GM19452 (cell line): ENCODE results near the gene RARRES1.

Source experiments
- ATAC-seq: cut with Tn5 transposase; IDR thresholded peaks from one replicate; pipeline ENCODE4 v1.9.1; 2021; ENCODE audit not compliant: unreplicated experiment

Gene RARRES1

DNA sequence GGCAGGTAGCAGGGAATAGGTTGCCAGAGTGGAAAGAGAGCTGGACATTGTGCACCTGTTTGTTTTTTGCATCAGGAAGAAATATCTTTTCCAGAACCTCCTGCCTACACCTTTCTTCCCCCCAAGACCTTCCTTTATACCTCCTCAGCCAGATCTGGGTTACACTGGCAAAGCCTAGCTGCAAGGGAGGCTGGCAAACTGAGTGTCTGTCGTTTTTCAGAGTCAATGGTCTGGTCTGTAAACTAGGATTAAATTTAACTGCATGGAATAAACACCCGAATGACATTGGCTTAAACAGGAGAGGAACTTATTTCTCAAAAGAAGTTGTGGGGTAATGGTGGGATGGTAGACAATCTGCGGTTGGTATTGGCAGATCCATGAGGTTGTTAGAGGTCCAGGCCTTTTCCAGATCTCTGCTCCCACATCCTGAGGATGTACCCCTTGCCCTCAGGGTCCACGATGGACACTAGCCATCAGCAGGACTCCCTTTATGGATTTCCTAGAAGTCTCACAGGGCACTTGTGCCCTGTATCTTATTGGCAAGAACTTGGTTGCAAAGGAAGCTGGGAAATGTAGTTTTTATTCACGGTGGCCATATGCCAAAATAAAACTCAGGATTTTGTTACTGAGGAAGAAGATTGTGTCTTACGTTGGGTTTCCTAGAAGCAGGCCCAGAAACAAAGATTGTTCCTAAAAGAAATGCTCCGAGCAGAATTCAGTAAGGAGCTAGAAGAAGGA lies 3.2 kb upstream of the RARRES1 start:
- ATAC-seq, result no peak

DNA sequence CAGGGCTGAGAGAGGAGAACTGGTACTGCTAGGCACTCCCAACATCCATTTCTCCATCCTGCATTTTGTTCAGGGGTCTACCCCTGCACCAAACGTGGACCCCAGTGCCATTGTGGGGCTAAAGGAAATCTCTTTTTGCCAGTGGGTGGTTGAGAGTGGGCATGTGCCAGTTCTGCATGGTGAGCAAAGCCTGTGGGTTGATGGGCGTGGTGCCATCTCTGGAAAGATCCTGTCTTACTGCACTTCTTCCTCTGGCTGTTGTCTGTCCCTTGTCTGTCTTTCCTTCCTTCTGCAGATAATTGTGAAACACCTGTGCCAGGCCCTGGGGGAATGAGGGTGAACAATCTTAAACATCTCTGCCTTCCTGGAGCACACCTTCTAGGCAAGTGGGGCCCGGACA lies 1.4 kb upstream of the RARRES1 start:
- no peak for ATAC-seq

DNA sequence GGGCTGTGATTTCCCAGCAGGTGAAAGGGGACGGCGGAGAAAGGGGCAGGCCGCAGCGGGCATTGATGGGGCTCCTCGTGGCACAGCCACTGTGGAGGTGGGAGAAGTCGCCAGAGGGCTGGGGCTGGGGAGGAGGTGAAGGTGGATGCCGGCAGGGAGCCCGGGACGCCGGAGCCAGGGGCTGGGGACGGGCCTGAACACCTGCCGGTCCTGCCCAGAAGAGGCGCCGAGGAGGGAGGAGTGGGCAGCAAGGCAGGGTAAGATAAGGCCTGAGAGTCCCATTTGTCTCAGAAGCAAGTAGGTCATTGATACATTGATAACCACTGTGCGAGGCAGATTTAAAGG lies 571 bp upstream of the RARRES1 start:
- no peak for ATAC-seq

DNA sequence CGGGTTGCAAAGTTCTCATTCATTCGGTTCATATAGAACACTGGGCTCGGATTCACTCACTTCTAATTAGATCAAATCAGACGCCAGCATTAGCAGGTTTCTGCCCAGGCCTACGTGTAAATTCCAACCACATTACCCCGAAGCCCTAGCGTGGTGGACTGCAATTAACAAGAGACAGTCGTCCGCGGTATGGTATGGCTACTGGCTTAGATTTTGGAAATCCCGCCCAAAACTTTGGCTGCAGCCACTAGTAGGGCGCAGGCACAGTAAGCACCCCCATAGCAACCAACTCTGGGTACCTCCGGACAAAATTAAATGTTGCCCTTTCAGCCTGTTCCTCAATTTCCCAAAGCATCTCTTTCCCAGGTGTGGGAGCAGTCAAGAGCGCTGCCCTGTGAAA lies 771 bp downstream of the RARRES1 start:
- ATAC-seq, result no peak

GRCh38 chr3:158728851-158729250 lies 3.4 kb downstream of the RARRES1 start:
- no peak for ATAC-seq

DNA sequence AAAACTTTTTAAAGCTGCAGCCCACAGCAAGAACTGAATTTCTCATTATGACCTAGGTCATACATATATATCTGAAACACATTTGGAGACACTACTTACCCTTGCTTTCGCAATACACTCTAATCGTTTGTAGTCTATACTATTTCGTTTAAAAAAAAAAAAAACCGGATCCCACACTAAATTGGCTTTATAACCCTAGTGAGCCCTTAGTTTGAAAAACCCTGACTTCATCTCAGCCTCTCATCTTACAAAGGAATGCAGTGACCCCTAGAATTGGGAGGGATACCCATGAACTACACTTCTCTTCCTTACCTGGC lies 4.2 kb downstream of the RARRES1 start:
- ATAC-seq, result peak; percentile 6

DNA sequence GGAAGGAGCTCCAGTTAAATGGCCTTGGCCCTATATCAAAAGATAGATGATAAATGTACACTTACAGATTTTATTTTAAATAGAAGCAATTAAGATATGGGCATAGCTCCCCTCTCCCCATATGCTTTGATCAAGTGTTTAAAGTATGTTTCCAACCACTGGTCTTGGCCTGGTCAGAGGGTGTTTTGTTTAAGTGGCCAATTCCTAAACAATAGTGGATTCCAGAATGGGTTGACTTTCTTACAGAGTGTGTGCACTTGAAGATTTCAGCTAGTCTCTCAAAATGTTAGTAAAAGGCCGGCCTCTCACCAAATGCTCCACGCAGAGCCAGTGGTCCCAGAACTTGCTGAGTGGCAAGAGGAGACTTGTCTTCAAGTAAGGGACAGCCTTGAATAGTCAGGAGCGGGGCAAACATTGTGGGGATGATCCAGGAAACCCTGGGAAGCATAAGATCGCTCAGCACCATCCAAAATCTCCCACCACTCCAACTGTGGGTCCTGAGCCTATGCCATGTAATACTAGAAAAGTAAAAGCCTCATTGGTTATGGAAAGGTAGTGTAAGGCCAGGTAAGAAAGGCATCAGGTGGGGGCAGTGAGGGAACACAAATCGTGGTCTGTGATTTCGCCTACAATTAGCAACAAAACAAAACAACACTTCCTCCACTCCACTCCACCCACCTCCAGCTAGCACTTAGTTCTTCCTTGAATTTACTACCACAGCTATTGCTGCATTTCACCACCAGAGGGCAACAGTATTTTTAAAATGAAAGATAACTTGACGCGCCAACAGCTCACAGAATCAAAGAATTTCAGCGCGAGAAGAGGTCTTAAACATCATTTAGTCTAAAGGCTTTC lies 4.8 kb downstream of the RARRES1 start:
- ATAC-seq, result peak; percentile 64

DNA sequence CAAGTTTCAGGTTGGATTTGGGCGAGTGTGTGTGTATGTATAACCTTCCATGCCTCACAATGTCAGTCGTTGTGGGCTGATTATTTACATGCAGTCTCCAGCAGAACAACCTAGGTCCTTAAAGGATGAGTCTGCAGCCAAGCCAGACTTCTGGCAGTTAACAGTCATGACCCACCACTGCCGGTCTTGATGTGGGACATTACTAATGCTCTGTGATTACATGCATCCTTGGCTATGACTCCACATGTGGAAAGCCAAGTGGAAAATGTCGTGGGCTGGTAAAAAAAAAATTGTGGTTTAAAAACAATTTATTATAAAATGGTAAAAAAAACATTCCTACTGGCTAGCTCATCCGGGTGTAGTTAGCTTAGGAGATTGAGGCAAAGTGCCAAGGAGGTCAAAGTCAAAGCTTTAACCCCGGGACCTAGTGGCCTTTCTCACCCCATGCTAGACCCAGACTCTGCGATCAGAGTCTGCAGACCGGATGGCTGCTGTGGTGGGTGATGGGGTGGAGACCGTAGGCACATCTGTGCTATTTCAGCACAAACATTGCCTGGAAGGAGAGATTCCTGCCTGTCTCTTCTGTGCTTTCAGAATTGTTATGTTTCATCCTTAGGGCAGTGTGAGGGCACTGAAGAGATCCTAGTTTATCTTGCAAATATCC lies 6.8 kb downstream of the RARRES1 start:
- ATAC-seq, result no peak

DNA sequence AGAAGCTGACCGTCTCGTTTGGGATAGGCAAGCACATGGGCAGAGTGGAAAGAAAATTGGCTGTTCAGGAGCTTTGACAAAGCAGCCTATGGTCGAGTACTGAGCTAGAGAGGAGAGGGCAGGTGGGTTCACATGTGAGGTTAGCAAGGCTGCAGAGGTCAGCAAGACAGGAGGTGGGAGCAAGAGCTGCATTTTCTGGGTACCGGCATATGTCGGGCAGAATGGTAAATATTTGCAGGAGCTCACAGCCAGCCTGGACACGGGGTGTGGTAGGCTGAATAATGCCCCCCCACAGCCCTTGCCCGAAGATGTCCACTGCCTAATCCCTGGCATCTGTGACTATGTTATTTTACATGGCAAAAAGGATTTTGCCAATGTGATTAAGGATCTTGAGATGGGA lies 8.3 kb downstream of the RARRES1 start:
- ATAC-seq, result no peak

- ATAC-seq, result no peak
These were observed 10.1 kb downstream of the RARRES1 start for GRCh38 chr3:158722108-158722507.

GRCh38 chr3:158718490-158719170 lies 13.6 kb downstream of the RARRES1 start:
- ATAC-seq, result no peak

GRCh38 chr3:158717576-158717975 lies 14.7 kb downstream of the RARRES1 start:
- no peak for ATAC-seq

- no peak for ATAC-seq
These were observed 19.2 kb downstream of the RARRES1 start for GRCh38 chr3:158713094-158713499.

DNA sequence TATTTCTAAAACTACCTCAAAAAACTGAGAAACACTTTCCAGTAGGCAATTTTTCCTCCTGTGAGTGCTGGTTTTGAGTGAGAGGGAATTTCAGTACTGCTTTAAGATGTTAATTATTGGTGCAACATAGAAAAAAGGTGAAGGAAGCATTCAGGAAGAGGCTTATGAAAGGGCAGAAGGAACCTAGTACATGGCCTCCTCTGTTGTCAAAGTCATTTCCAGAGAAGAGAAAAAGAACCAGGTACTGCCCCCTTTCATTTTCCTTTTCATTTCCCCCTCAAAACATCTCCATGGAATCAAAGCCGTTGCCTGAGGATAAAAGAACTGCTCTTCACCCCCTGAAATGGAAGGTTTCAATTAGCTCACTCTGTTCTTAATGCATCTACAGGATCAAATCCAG lies 19.8 kb downstream of the RARRES1 start:
- ATAC-seq, result peak; percentile 49

- no peak for ATAC-seq
These were observed 20.4 kb downstream of the RARRES1 start for GRCh38 chr3:158711886-158712285.

GRCh38 chr3:158710601-158711000 lies 21.7 kb downstream of the RARRES1 start:
- no peak for ATAC-seq

DNA sequence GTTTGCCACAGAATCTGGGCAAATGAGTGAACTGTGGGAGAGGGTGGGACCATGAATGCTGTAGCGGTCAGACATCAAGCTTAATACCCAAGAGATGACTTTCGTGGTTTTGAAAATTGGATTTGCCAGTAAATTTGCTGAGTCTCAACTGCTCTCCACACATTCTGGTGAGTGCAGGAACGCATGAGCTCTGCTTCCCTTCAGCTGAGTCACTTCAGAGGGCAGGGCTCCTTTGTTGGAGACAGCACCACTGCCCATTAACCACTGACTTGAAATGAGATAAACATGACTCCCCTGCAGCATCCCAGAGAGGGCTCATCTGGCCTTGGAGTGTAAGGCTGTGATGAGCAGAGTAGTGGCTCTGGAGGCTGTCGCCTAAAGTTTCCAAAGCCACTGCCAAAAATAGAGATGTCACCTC lies 22.6 kb downstream of the RARRES1 start:
- ATAC-seq, result no peak

DNA sequence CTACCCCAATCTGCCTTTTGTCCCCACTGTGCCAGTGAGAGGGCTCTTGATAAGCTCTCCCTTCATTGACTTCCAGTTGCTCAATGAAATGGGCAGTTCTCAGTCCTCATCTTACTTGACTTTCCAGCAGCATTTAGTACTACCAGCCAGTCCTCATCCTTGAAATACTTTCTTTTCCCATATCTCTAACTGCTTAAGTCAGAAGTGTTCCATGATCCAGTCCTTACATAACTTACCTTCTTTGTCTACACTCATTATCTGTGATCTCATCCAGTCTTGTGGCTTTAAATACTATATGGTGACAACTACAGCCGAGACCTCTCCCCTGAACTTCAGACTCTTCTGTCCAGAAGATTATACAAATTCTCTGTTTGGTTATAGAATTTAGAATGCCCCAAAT lies 28.7 kb downstream of the RARRES1 start:
- ATAC-seq, result no peak

DNA sequence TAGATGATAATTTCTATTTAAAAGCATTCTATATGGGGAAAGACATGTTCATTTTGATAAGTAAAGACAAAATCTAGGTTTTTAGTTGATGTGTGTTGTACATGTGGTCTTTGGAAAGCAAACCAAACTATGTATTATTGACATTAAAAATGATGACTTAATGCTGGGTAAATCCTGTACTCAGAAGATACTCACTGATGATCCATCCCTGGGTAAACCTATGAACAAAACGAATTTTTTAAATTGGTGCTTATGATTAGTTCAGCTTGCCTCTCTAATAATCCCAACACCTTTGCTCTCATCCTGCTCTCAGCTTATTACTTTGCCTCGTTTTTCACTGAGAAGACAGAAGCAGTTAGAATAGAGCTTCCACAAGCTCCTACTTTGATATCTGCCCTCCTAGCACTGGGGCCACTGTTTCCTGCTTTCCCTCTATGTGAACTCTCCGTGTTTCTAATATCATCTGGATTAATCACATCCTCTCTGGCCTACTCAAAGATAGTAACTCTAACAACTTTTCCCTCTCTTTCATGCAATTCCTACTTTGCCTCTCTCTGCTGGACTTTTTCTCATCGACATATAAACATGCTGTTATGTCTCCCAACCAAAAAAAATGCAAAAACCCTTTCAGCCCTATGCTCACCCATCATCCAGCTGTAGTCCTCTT lies 29.3 kb downstream of the RARRES1 start:
- no peak for ATAC-seq

DNA sequence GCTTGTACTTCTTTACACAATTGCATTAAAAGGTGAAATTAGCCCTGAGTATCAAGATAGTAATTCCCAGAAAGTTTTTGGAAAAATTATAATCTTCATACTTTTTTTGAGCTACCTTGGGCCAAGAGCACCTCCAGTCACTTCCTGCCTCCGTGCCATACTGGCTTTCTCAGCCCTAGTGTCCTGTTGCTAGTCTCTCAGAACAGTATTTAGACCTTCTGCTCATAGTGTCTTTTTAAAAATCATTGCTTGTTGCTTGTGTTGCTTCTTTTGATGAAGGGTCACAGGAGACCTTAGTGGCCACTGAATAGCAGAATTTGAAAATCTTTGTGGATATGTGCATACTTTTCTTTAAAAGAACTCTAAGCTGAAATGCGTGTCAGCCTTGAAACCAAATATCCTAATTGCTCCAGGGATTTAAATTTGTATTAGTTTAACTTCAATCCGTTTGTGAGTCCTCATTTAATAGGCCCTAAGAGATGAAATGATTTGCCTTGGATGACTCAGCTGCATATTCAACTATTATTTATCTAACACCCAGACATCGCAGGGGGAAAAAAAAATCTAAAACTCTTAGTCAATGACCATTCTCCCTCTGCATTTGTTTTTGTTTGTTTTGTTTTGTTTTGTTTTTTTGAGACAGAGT lies 30.7 kb downstream of the RARRES1 start:
- ATAC-seq, result no peak
